Fibroblast of lung (primary cell): ENCODE results near the gene FRMD6. TPM values are rescaled to one million over a fixed set of nuclear protein-coding genes. Genes with fewer than 3 reads are reported as not detected.

Experiments used
- DNase-seq, 2 donors: peaks; one replicate each; pipeline versions ENCODE4 v3.0.0 to v3.0.0-alpha.2; 2010; ENCODE audit warnings: low read depth in 2 of 2
- H2AFZ ChIP-seq: 2 replicates; pipeline ENCODE4 v1.5.1; 2012; ENCODE audit warnings: low read length, control low read depth, inconsistent platforms
- H3K27ac ChIP-seq: 2 replicates; pipeline ENCODE4 v1.5.1; 2011; ENCODE audit warnings: low read length, control low read depth; ENCODE audit not compliant: insufficient read depth
- H3K27me3 ChIP-seq: 2 replicates; pipeline ENCODE4 v1.5.1; 2011; ENCODE audit warnings: mild to moderate bottlenecking, low read length; ENCODE audit not compliant: control insufficient read depth, insufficient read depth
- H3K36me3 ChIP-seq: 2 replicates; pipeline ENCODE4 v1.5.1; 2011; ENCODE audit warnings: low read length; ENCODE audit not compliant: control insufficient read depth, insufficient read depth
- H3K4me1 ChIP-seq: 2 replicates; pipeline ENCODE4 v1.5.1; 2011; ENCODE audit warnings: low read length; ENCODE audit not compliant: control insufficient read depth, insufficient read depth; ENCODE audit errors: extremely low read depth
- H3K4me2 ChIP-seq: 2 replicates; pipeline ENCODE4 v1.5.1; 2011; ENCODE audit warnings: low read length, control low read depth; ENCODE audit not compliant: insufficient read depth; ENCODE audit errors: extremely low read depth
- H3K4me3 ChIP-seq, 4 experiments: fragments of 200-600 bp in 1 of 4; sonication (generic) in 1 of 4; replicated peaks in 1 of 4; 2 replicates each; pipeline ENCODE4 v1.5.1; 2011 to 2016; ENCODE audit warnings: low read length in 4 of 4, low read depth in 3 of 4, mild to moderate bottlenecking in 3 of 4, control low read depth in 2 of 4, inconsistent platforms in 1 of 4, mixed read lengths in 1 of 4; ENCODE audit not compliant: insufficient read depth in 1 of 4; ENCODE audit errors: control extremely low read depth in 1 of 4
- H3K79me2 ChIP-seq: 2 replicates; pipeline ENCODE4 v1.5.1; 2012; ENCODE audit warnings: mild to moderate bottlenecking, low read length, inconsistent platforms; ENCODE audit not compliant: control insufficient read depth, insufficient read depth
- H3K9ac ChIP-seq: 2 replicates; pipeline ENCODE4 v1.5.1; 2011; ENCODE audit warnings: mild to moderate bottlenecking, low read length, control low read depth; ENCODE audit not compliant: insufficient read depth
- H3K9me3 ChIP-seq: 2 replicates; pipeline ENCODE4 v1.5.1; 2012; ENCODE audit warnings: low read depth, low read length; ENCODE audit not compliant: control insufficient read depth, insufficient read depth
- H4K20me1 ChIP-seq: 2 replicates; pipeline ENCODE4 v1.5.1; 2011; ENCODE audit warnings: low read length; ENCODE audit not compliant: control insufficient read depth, insufficient read depth; ENCODE audit errors: extremely low read depth
- CTCF ChIP-seq, 2 donors: IDR thresholded peaks in 1 of 2; conservative IDR thresholded peaks in 1 of 2; 1 replicate in 1 of 2; 2 replicates in 1 of 2; pipeline ENCODE4 v1.5.1; 2011 to 2012; ENCODE audit warnings: low read length in 2 of 2, control low read depth in 1 of 2, inconsistent platforms in 1 of 2, low read depth in 1 of 2, mild to moderate bottlenecking in 1 of 2
- EZH2 ChIP-seq: IDR thresholded peaks from 2 replicates; pipeline ENCODE4 v1.5.1; 2012; ENCODE audit warnings: low read length, control low read depth, mild to moderate bottlenecking; ENCODE audit errors: missing control alignments
- polyA plus RNA-seq, 2 donors: library from polyadenylated mRNA; depleted of rRNA in 1 of 2; stranded (reverse) in 1 of 2; unstranded in 1 of 2; fragments of >200 nt; gene quantifications; 2 replicates each; pipeline ENCODE4 v1.2.1, GENCODE V29; 2011 to 2012; ENCODE audit warnings: missing spikeins in 1 of 2
- total RNA-seq: library from RNA; depleted of rRNA; stranded (reverse); fragments of >200 nt; gene quantifications from 2 replicates; pipeline ENCODE4 v1.2.1, GENCODE V29; 2014

FRMD6 gene
- total and polyA plus RNA-seq, 2 donors (not counting 1 experiment from before 2014, with no cell fraction given), result 200 to 222 TPM

DNA sequence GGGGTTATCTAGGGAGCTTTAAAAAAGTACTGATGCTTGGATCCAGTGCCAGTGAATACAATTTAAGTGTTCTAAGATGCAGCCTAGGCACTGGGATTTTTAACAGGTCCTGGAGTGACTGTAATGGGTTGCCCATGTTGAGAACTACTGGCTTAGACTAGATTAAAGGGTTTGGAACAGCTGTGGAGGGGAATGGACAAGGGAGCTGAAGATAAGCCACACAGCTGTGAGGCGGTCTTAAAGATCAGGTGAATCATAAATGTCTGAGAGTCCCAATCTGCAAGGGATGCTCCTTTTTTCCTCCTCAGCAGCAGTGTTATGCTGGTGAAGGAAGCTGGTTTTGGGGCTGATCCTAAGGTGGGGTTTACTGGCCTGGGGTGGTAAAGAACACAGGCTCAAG, 35.5 kb upstream of the FRMD6 start:
- Histone ChIP-seq H3K9ac (no peak overlapping the region), H3K4me2 (no peak overlapping the region), H4K20me1 (no peaks in the 10 kb centered on the region), H3K27me3 (no peaks in the 10 kb centered on the region), H3K27ac (no peak overlapping the region), H2AFZ (no peak overlapping the region), H3K4me3 (no peak overlapping the region), H3K4me1 (peaks cover 29% of the 10 kb centered on the region), H3K9me3 (no peaks in the 10 kb centered on the region), H3K36me3 (no peaks in the 10 kb centered on the region), H3K79me2 (no peaks in the 10 kb centered on the region)
- TF ChIP-seq CTCF (conservative IDR thresholded peaks at IDR 0.05 in 1 of 2, IDR thresholded peaks at IDR 0.05 in 1 of 2; ENCODE audit: low read depth in 1 of 2, low read length in 2 of 2) (no peak), EZH2 (no peak)
- peak in 1 of 2 donors; percentile 37 for DNase-seq

DNA sequence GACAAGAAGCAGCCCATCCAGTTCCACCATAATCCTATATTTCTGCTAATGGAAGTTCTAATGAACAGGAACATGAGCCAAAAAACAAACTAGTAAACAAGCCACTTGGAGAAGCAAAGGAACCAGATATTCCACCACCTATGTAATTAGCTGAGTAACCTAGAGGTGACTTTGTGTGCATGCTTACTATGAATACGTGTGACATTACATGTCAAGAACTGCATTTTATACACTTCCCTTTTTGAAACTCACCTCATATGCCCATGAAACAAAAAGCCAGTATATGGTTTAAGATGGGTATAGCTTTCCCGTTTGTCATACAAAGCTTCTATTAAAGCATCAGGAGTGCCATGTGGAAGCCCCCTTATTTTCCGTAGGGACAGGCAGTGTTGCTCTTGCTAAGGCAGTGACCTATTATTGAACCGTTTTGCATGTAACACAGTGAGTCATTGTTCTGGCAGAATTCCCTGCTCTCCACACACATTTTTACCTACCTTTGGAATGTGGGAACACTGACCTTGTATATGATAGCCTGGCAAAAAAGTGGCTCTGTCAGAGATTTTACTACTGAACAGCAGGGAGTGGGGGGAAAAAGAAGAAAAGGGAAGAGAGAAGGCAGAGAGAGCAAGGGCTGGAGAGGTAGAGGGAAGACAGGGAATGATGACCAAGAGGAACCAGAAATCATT, 34.8 kb upstream of the FRMD6 start:
- H3K9ac ChIP-seq, result no peak overlapping the region
- peak overlapping the region; percentile 22 for H3K27ac ChIP-seq

GRCh38 chr14:51619561-51619960, 32.1 kb upstream of the FRMD6 start:
- Histone ChIP-seq H3K27me3 (no peaks in the 10 kb centered on the region), H3K4me1 (peaks cover 29% of the 10 kb centered on the region), H3K36me3 (no peaks in the 10 kb centered on the region), H3K4me2 (peak overlapping the region; percentile 9), H2AFZ (no peak overlapping the region), H3K4me3 (no peak overlapping the region), H3K9ac (no peak overlapping the region), H3K27ac (no peak overlapping the region), H4K20me1 (no peaks in the 10 kb centered on the region), H3K79me2 (no peaks in the 10 kb centered on the region), H3K9me3 (no peaks in the 10 kb centered on the region)
- peak in 1 of 2 donors; percentile 68 for DNase-seq
- TF ChIP-seq CTCF (conservative IDR thresholded peaks at IDR 0.05 in 1 of 2, IDR thresholded peaks at IDR 0.05 in 1 of 2; ENCODE audit: low read depth in 1 of 2, low read length in 2 of 2), result no peak
- TF ChIP-seq EZH2, result no peak

More for the DNA sequence above, 34.8 kb upstream of the FRMD6 start:
- Histone ChIP-seq H3K4me3 (no peak overlapping the region), H3K27me3 (no peaks in the 10 kb centered on the region), H3K9me3 (no peaks in the 10 kb centered on the region), H3K4me1 (peaks cover 29% of the 10 kb centered on the region), H2AFZ (no peak overlapping the region), H3K36me3 (no peaks in the 10 kb centered on the region), H4K20me1 (no peaks in the 10 kb centered on the region), H3K4me2 (peak overlapping the region; percentile 42), H3K79me2 (no peaks in the 10 kb centered on the region)
- TF ChIP-seq CTCF (conservative IDR thresholded peaks at IDR 0.05 in 1 of 2, IDR thresholded peaks at IDR 0.05 in 1 of 2; ENCODE audit: low read depth in 1 of 2, low read length in 2 of 2) (no peak), EZH2 (no peak)
- peak; percentile 90 to 97 for DNase-seq
